PC-3 (cell line): ENCODE results near the gene SLC6A18. TPM values are rescaled to one million over a fixed set of nuclear protein-coding genes. Genes with fewer than 3 reads are reported as not detected.
A peak's percentile ranks its signal among the peaks of the same experiment; 100 is the strongest.
"Not testable (repeated sequence)": the region's sequence is repeated elsewhere in the genome, so short reads cannot be mapped to it uniquely, and the experiment has no call there.

Experiments used
- ATAC-seq: fragments of 200-7000 bp; cut with Tn5 transposase; 2 replicates; pipeline ENCODE4 v1.9.1; 2020; ENCODE audit warnings: mild to moderate bottlenecking, moderate library complexity
- BruUV-seq: library from RNA; stranded (reverse); fragments of 400-500 nt; replicated peaks from 2 replicates; lab custom pipeline; 2021; lab: Mats Ljungman, UMichigan
- CTCF ChIA-PET: fragments of 300-600 bp; sonication (Branson Sonifier 250); formaldehyde crosslinking; loops from one replicate; lab custom pipeline; 2022; ENCODE audit warnings: antibody characterized with exemption; lab: Charles Lee
- POLR2A ChIA-PET: fragments of 300-600 bp; sonication (Branson Sonifier 250); formaldehyde crosslinking; loops from one replicate; lab custom pipeline; 2022; ENCODE audit warnings: antibody characterized with exemption; ENCODE audit not compliant: unreplicated experiment; lab: Charles Lee
- DNase-seq: peaks from one replicate; pipeline ENCODE4 v3.0.0-alpha.2; 2015
- H2AFZ ChIP-seq: fragments of 300-600 bp; sonication (generic); 2 replicates; pipeline ENCODE4 v1.6.0; 2016; ENCODE audit warnings: antibody characterized with exemption, low read length
- H3F3A ChIP-seq: fragments of 300-600 bp; sonication (generic); one replicate; pipeline ENCODE4 v1.6.0; 2017; ENCODE audit warnings: antibody characterized with exemption, low read length, control low read depth, mild to moderate bottlenecking; ENCODE audit not compliant: unreplicated experiment
- H3K27ac ChIP-seq: fragments of 300-600 bp; sonication (generic); 2 replicates; pipeline ENCODE4 v1.5.1; 2016; ENCODE audit warnings: mild to moderate bottlenecking, low read length
- H3K27me3 ChIP-seq: fragments of 300-600 bp; sonication (generic); 2 replicates; pipeline ENCODE4 v1.6.1; 2016; ENCODE audit warnings: low read length, mixed read lengths
- H3K36me3 ChIP-seq: fragments of 300-600 bp; sonication (generic); 2 replicates; pipeline ENCODE4 v1.6.1; 2016; ENCODE audit warnings: low read depth, mixed run types, low read length, mixed read lengths
- H3K4me1 ChIP-seq: fragments of 300-600 bp; sonication (generic); 2 replicates; pipeline ENCODE4 v1.5.1; 2016; ENCODE audit warnings: low read length; ENCODE audit not compliant: insufficient read depth
- H3K4me2 ChIP-seq: fragments of 300-600 bp; sonication (generic); 2 replicates; pipeline ENCODE4 v1.6.0; 2016; ENCODE audit warnings: low read length
- H3K4me3 ChIP-seq: fragments of 300-600 bp; sonication (generic); 2 replicates; pipeline ENCODE4 v1.5.1; 2016; ENCODE audit warnings: mild to moderate bottlenecking, low read length, mixed read lengths
- H3K79me2 ChIP-seq: fragments of 300-600 bp; sonication (generic); 2 replicates; pipeline ENCODE4 v1.6.1; 2017; ENCODE audit warnings: low read length, mixed read lengths
- H3K9ac ChIP-seq: fragments of 300-600 bp; sonication (generic); 2 replicates; pipeline ENCODE4 v1.6.0; 2016; ENCODE audit warnings: mild to moderate bottlenecking, low read length
- H3K9me2 ChIP-seq: fragments of 300-600 bp; sonication (generic); replicated peaks from 2 replicates; pipeline ENCODE4 v1.6.1; 2016; ENCODE audit warnings: mixed run types, low read length, mixed read lengths
- H3K9me3 ChIP-seq: fragments of 300-600 bp; sonication (generic); 2 replicates; pipeline ENCODE4 v1.6.1; 2016; ENCODE audit warnings: low read length, mixed read lengths
- H4K20me1 ChIP-seq: fragments of 300-600 bp; sonication (generic); 2 replicates; pipeline ENCODE4 v1.6.1; 2016; ENCODE audit warnings: low read length, mixed read lengths
- EZH2 ChIP-seq: fragments of 300-600 bp; sonication (generic); IDR thresholded peaks from one replicate; pipeline ENCODE4 v1.6.1; 2017; ENCODE audit warnings: antibody characterized with exemption, mild to moderate bottlenecking, low read length; ENCODE audit not compliant: unreplicated experiment
- EZH2phosphoT487 ChIP-seq: fragments of 300-600 bp; sonication (generic); IDR thresholded peaks from 2 replicates; pipeline ENCODE4 v1.6.1; 2018; ENCODE audit warnings: mild to moderate bottlenecking, antibody characterized with exemption, low read length, borderline replicate concordance
- intact Hi-C: fragments of 100-400 bp; cut with micrococcal nuclease; formaldehyde crosslinking; loops from 2 replicates; pipeline ENCODE4 v1.9.0; 2023
- total RNA-seq: library from RNA; depleted of rRNA; stranded (reverse); fragments of >200 nt; gene quantifications from 2 replicates; pipeline ENCODE4 v1.2.3, GENCODE V29; 2014
- TF ChIP-seq, protein P1 (sequence below): fragments of 300-600 bp; sonication (generic); conservative IDR thresholded peaks from 2 replicates; pipeline ENCODE4 v1.5.1; 2017; ENCODE audit warnings: antibody characterized with exemption, low read depth, mild to moderate bottlenecking, low read length

SLC6A18 gene
- total RNA-seq, 1 experiment from 2014 or later: not detected

DNA sequence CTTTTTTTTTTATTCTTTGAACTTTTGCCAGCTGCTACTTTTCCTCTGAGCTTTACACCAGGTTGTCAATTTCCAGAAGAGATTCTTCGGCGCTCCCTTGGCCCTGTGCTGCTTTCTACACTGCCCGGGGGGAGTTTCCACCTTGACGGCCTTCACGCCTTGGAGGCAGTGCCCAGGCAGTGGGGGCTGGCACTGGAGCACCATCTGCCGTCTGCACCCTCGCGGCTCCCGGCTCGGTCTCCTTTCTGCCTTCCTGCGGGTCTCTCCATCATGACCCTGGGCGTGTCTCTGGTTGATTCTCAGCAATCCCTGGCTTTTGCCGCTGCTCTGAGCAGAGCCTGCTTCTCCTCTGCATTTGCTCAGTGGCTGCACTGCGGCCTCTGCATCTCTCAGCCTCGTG, 2.9 kb downstream of the SLC6A18 start:
- H3K4me2 ChIP-seq: peak overlapping the region; percentile 67; the same call in 1 of the 2 replicates
- H3K4me1 ChIP-seq: peaks cover 13% of the 10 kb centered on the region
- H2AFZ ChIP-seq: no peak overlapping the region
- H3K9me3 ChIP-seq: no peaks in the 10 kb centered on the region
- no peaks in the 10 kb centered on the region for H3F3A ChIP-seq
- intact Hi-C loops: loop anchor here (5.0 kb wide), 1 partner anchor 119 kb away; the partner anchor contains the start of gene CLPTM1L
- H3K79me2 ChIP-seq: no peaks in the 10 kb centered on the region
- ChIA-PET CTCF (interaction anchor here (1.3 kb wide), 1 partner anchor 19 kb away, joined by 3 read pairs; no protein-coding TSS in a partner anchor), POLR2A (no interaction called here)
- ATAC-seq (peak; percentile 12), DNase-seq (no peak)
- BruUV-seq: no TSS peak
- H3K4me3 ChIP-seq: no peak overlapping the region
- TF ChIP-seq, protein P1, sequence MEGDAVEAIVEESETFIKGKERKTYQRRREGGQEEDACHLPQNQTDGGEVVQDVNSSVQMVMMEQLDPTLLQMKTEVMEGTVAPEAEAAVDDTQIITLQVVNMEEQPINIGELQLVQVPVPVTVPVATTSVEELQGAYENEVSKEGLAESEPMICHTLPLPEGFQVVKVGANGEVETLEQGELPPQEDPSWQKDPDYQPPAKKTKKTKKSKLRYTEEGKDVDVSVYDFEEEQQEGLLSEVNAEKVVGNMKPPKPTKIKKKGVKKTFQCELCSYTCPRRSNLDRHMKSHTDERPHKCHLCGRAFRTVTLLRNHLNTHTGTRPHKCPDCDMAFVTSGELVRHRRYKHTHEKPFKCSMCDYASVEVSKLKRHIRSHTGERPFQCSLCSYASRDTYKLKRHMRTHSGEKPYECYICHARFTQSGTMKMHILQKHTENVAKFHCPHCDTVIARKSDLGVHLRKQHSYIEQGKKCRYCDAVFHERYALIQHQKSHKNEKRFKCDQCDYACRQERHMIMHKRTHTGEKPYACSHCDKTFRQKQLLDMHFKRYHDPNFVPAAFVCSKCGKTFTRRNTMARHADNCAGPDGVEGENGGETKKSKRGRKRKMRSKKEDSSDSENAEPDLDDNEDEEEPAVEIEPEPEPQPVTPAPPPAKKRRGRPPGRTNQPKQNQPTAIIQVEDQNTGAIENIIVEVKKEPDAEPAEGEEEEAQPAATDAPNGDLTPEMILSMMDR: no peak
- TF ChIP-seq EZH2: no peak
- TF ChIP-seq EZH2phosphoT487: no peak
- H3K36me3 ChIP-seq: no peaks in the 10 kb centered on the region
- no peak overlapping the region for H3K27ac ChIP-seq
- H3K27me3 ChIP-seq: peaks cover 7% of the 10 kb centered on the region; the same call in 1 of the 2 replicates
- H4K20me1 ChIP-seq: peaks cover 9% of the 10 kb centered on the region; the same call in 1 of the 2 replicates
- H3K9me2 ChIP-seq: no peaks in the 10 kb centered on the region
- no peak overlapping the region for H3K9ac ChIP-seq

DNA sequence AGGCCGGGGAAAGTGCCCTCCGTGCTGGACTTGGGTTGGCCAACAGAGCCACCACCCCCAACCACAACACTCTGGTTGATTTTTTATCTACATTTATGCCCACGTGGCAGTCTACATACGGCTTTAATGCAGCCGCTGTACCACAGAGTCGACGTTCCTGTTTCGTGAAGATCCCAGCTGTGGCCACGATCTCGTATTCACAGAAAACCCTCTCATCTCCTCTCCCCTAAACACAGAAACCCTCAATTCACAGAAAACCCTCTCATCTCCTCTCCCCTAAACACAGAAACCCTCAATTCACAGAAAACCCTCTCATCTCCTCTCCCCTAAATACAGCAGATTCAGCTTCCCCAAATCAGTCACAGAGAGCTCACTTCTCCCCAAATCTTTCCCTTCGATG, 3.8 kb downstream of the SLC6A18 start:
- H3K27ac ChIP-seq, H3K79me2 ChIP-seq, H3K9me3 ChIP-seq, ATAC-seq, H3K27me3 ChIP-seq, H3K4me2 ChIP-seq, H4K20me1 ChIP-seq, H3K4me3 ChIP-seq, H3K36me3 ChIP-seq, H3K9ac ChIP-seq, CTCF ChIA-PET, H2AFZ ChIP-seq, H3K9me2 ChIP-seq, POLR2A ChIA-PET, H3F3A ChIP-seq, DNase-seq, BruUV-seq: not testable (repeated sequence)
- H3K4me1 ChIP-seq: peaks cover 13% of the 10 kb centered on the region
- intact Hi-C loops: loop anchor here (5.0 kb wide), 1 partner anchor 118 kb away; the partner anchor contains the start of gene CLPTM1L

DNA sequence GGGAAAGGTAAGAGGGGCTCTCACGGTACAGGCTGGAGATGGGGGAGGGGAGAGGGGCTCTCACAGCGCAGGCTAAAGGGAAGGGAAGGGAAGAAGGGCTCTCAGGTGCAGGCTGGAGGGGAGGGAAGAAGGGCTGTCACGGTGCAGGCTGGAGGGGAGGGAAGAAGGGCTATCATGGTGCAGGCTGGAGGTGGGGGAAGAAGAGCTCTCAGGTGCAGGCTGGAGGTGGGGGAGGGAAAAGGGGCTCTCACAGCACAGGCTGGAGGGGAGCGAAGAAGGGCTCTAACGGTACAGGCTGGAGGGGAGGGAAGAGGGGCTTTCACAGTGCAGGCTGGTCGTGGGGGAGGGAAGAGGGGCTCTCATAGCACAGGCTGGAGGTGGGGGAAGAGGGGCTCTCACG, 4.6 kb downstream of the SLC6A18 start:
- Histone ChIP-seq H3K27ac (no peak overlapping the region), H3K36me3 (no peaks in the 10 kb centered on the region), H3K4me3 (no peak overlapping the region), H4K20me1 (peaks cover 9% of the 10 kb centered on the region; the same call in 1 of the 2 replicates), H3K4me2 (no peak overlapping the region), H3K27me3 (peaks cover under 1% of the 10 kb centered on the region; the same call in 1 of the 2 replicates), H3K9me2 (no peaks in the 10 kb centered on the region), H3K4me1 (peaks cover 13% of the 10 kb centered on the region), H3K9me3 (no peaks in the 10 kb centered on the region), H3K9ac (no peak overlapping the region), H3K79me2 (no peaks in the 10 kb centered on the region), H3F3A (no peaks in the 10 kb centered on the region), H2AFZ (no peak overlapping the region)
- ATAC-seq: no peak
- no peak for TF ChIP-seq EZH2
- DNase-seq: no peak
- BruUV-seq: no TSS peak
- intact Hi-C loops: loop anchor here (5.0 kb wide), 1 partner anchor 117 kb away; the partner anchor contains the start of gene CLPTM1L
- POLR2A ChIA-PET: no interaction called here
- CTCF ChIA-PET: no interaction called here

DNA sequence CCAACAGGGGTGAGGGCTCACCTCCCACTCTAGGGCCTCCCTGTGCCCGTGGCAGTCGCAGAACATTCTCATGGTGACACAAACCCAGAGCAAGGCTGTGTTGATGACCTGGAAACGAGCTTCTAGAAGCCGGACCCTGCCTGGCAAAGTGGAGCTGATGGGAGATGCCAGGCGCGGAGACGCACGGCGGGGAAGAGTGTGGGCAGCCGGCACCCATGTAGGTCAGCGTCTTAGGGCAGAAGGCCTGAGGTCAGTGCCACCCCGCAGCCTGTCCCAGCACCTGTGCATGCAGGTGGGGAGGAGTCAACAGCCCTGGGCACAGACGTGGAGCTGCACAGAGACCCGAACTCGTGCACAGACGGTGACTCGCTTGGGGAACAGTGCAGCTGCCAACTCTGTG, 5.4 kb downstream of the SLC6A18 start:
- no peak overlapping the region for H2AFZ ChIP-seq
- no peak overlapping the region for H3K27ac ChIP-seq
- H3K9ac ChIP-seq: no peak overlapping the region
- no TSS peak for BruUV-seq
- TF ChIP-seq, protein P1: no peak
- TF ChIP-seq EZH2phosphoT487: no peak
- no peak for TF ChIP-seq EZH2
- ChIA-PET POLR2A (no interaction called here), CTCF (no interaction called here)
- no peaks in the 10 kb centered on the region for H3F3A ChIP-seq
- H3K27me3 ChIP-seq: no peaks in the 10 kb centered on the region; the same call in 1 of the 2 replicates
- H3K4me1 ChIP-seq: peaks cover 13% of the 10 kb centered on the region
- no peak overlapping the region for H3K4me2 ChIP-seq
- intact Hi-C loops: no loop called here
- no peaks in the 10 kb centered on the region for H3K36me3 ChIP-seq
- no peaks in the 10 kb centered on the region for H3K79me2 ChIP-seq
- H4K20me1 ChIP-seq: peaks cover 9% of the 10 kb centered on the region; the same call in 1 of the 2 replicates
- DNase-seq (no peak), ATAC-seq (no peak)
- H3K9me2 ChIP-seq: no peaks in the 10 kb centered on the region
- H3K4me3 ChIP-seq: no peak overlapping the region
- no peaks in the 10 kb centered on the region for H3K9me3 ChIP-seq
